Frontal cortex (tissue), 4 donors: ENCODE results near the gene VSTM1. TPM values are rescaled to one million over a fixed set of nuclear protein-coding genes. Genes with fewer than 3 reads are reported as not detected.
A peak's percentile ranks its signal among the peaks of the same experiment; 100 is the strongest.

Source experiments
- DNase-seq, 2 donors: peaks; one replicate each; pipeline ENCODE4 v3.0.0; 2012; ENCODE audit warnings: low spot score in 2 of 2
- FAIRE-seq: peaks from 2 replicates; lab custom pipeline; 2012; peaks lifted over from hg19 to GRCh38; lab: Jason Lieb, UNC
- small RNA-seq: library from RNA; depleted of rRNA; stranded (forward); fragments of <200 nt; gene quantifications from one replicate; pipeline ENCODE3, GENCODE V24; 2014
- total RNA-seq: library from RNA; depleted of rRNA; stranded (reverse); fragments of >200 nt; gene quantifications from one replicate; pipeline ENCODE4 v1.2.3, GENCODE V29; 2014
- donor health status: control.
- donor health status: control.
- donor health status: control.

The VSTM1 gene
- total RNA-seq, 1 donor from 2014 or later, result not detected

GRCh38 chr19:54017261-54017660 is 46.4 kb downstream of the VSTM1 start:
- DNase-seq (no peak), FAIRE-seq (no peak)

GRCh38 chr19:54014920-54015560 is 48.7 kb downstream of the VSTM1 start:
- FAIRE-seq (no peak), DNase-seq (no peak)

GRCh38 chr19:54013866-54014265 is 49.8 kb downstream of the VSTM1 start:
- DNase-seq, result no peak
- no peak for FAIRE-seq

- DNase-seq (no peak), FAIRE-seq (no peak)
Measured at GRCh38 chr19:54011507-54012211, 52.0 kb downstream of the VSTM1 start.

GRCh38 chr19:54010474-54010873 is 53.2 kb downstream of the VSTM1 start:
- FAIRE-seq, result no peak
- DNase-seq, result no peak

- DNase-seq (no peak), FAIRE-seq (no peak)
Measured at GRCh38 chr19:54009440-54009839, 54.3 kb downstream of the VSTM1 start.

- FAIRE-seq, result no peak
Measured at GRCh38 chr19:54002495-54003315, 61.0 kb downstream of the VSTM1 start.

GRCh38 chr19:54001496-54001895 is 62.2 kb downstream of the VSTM1 start:
- no peak for FAIRE-seq
- DNase-seq, result no peak

More at GRCh38 chr19:54002495-54003315, 61.0 kb downstream of the VSTM1 start:
- no peak for DNase-seq

- FAIRE-seq (no peak), DNase-seq (no peak)
Measured at GRCh38 chr19:53999694-54000093, 64.0 kb downstream of the VSTM1 start.

- no peak for DNase-seq
- FAIRE-seq, result no peak
Measured at GRCh38 chr19:53998223-53998622, 65.5 kb downstream of the VSTM1 start.

GRCh38 chr19:53994811-53995210 is 68.9 kb downstream of the VSTM1 start:
- no peak for FAIRE-seq
- DNase-seq, result no peak

- DNase-seq (no peak), FAIRE-seq (no peak)
Measured at GRCh38 chr19:53993448-53993847, 70.2 kb downstream of the VSTM1 start.

GRCh38 chr19:53992815-53993214 is 70.9 kb downstream of the VSTM1 start:
- DNase-seq (no peak), FAIRE-seq (no peak)

GRCh38 chr19:53992211-53992610 is 71.5 kb downstream of the VSTM1 start:
- DNase-seq (no peak), FAIRE-seq (no peak)

- DNase-seq (peak in 1 of 2 donors; percentile 56), FAIRE-seq (no peak)
Measured at GRCh38 chr19:53991224-53992113, 72.2 kb downstream of the VSTM1 start, which contains the start of gene CACNG6. CACNG6 (plus strand) TSS chr19:53991637; CDS start chr19:53992878, 1,241 bp downstream.

Small RNAs within 50 kb of the gene (small RNA-seq; reads per million reads assigned to genes)
- not detected for gene AC012314.20

Other genes starting within 250 kb of the VSTM1 start
- gene NLRP12, start 239.6 kb downstream of the VSTM1 start, total RNA-seq, result under 0.01 TPM
- 2.4 TPM for gene MYADM, start 196.0 kb downstream of the VSTM1 start, total RNA-seq
- gene PRKCG, start 181.7 kb downstream of the VSTM1 start, total RNA-seq, result 1.2 TPM
- 4.9 TPM for gene CACNG7, start 154.6 kb downstream of the VSTM1 start, total RNA-seq
- 4.1 TPM for gene CACNG8, start 101.0 kb downstream of the VSTM1 start, total RNA-seq
- under 0.01 TPM for gene CACNG6, start 72.3 kb downstream of the VSTM1 start, total RNA-seq
- gene TARM1, start 17.5 kb upstream of the VSTM1 start, total RNA-seq, result not detected
- not detected for gene OSCAR, start 36.9 kb upstream of the VSTM1 start, total RNA-seq
- 9.4 TPM for gene NDUFA3, start 39.0 kb upstream of the VSTM1 start, total RNA-seq
- 6.5 TPM for gene TFPT, start 51.8 kb upstream of the VSTM1 start, total RNA-seq
- gene PRPF31, start 51.9 kb upstream of the VSTM1 start, total RNA-seq, result 25.3 TPM
- 3.7 TPM for gene CNOT3, start 73.9 kb upstream of the VSTM1 start, total RNA-seq
- gene LENG1, start 95.8 kb upstream of the VSTM1 start, total RNA-seq, result 7.3 TPM
- not detected for gene TMC4, start 109.3 kb upstream of the VSTM1 start, total RNA-seq
- 18.3 TPM for gene MBOAT7, start 125.7 kb upstream of the VSTM1 start, total RNA-seq
- gene TSEN34, start 127.4 kb upstream of the VSTM1 start, total RNA-seq, result 33.4 TPM
- 2,066 TPM for gene RPS9, start 137.0 kb upstream of the VSTM1 start, total RNA-seq
- gene LILRB3, start 159.1 kb upstream of the VSTM1 start, total RNA-seq, result not detected
- gene LILRA6, start 178.9 kb upstream of the VSTM1 start, total RNA-seq, result under 0.01 TPM
- under 0.01 TPM for gene LILRB5, start 193.4 kb upstream of the VSTM1 start, total RNA-seq
- gene LILRB2, start 217.2 kb upstream of the VSTM1 start, total RNA-seq, result not detected
- gene LILRA5, start 249.3 kb upstream of the VSTM1 start, total RNA-seq, result 0.82 TPM